GM23248 (cell line): ENCODE results near the gene RRAGC. TPM values are rescaled to one million over a fixed set of nuclear protein-coding genes. Genes with fewer than 3 reads are reported as not detected.

Experiments
- DNase-seq: peaks from one replicate; pipeline ENCODE4 v3.0.0-alpha.2; 2015
- H2AFZ ChIP-seq: fragments of 200-600 bp; sonication (generic); 2 replicates; pipeline ENCODE4 v1.6.1; 2016; ENCODE audit warnings: antibody characterized with exemption
- H3F3A ChIP-seq: fragments of 200-600 bp; sonication (generic); 2 replicates; pipeline ENCODE4 v1.6.1; 2016; ENCODE audit warnings: mild to moderate bottlenecking, antibody characterized with exemption, mixed run types; ENCODE audit not compliant: insufficient read depth
- H3K27ac ChIP-seq: fragments of 200-600 bp; sonication (generic); 2 replicates; pipeline ENCODE4 v1.5.1; 2016; ENCODE audit warnings: mild to moderate bottlenecking
- H3K27me3 ChIP-seq: fragments of 200-600 bp; sonication (generic); replicated peaks from 2 replicates; pipeline ENCODE4 v1.6.1; 2016; ENCODE audit warnings: mild to moderate bottlenecking; ENCODE audit not compliant: insufficient read depth
- H3K36me3 ChIP-seq: fragments of 200-600 bp; sonication (generic); 2 replicates; pipeline ENCODE4 v1.6.1; 2016; ENCODE audit warnings: low read depth, mild to moderate bottlenecking
- H3K4me1 ChIP-seq: fragments of 200-600 bp; sonication (generic); 2 replicates; pipeline ENCODE4 v1.6.1; 2016; ENCODE audit warnings: mild to moderate bottlenecking; ENCODE audit not compliant: insufficient read depth
- H3K4me2 ChIP-seq: fragments of 200-600 bp; sonication (generic); one replicate; pipeline ENCODE4 v1.6.1; 2016; ENCODE audit warnings: mild to moderate bottlenecking; ENCODE audit not compliant: unreplicated experiment
- H3K4me3 ChIP-seq: fragments of 200-600 bp; sonication (generic); 2 replicates; pipeline ENCODE4 v1.5.1; 2016; ENCODE audit warnings: mild to moderate bottlenecking
- H3K79me2 ChIP-seq: fragments of 200-600 bp; sonication (generic); 2 replicates; pipeline ENCODE4 v1.6.1; 2016; ENCODE audit warnings: mild to moderate bottlenecking; ENCODE audit not compliant: insufficient read depth
- H3K9ac ChIP-seq: fragments of 200-600 bp; sonication (generic); 2 replicates; pipeline ENCODE4 v1.6.1; 2016; ENCODE audit warnings: mild to moderate bottlenecking
- H3K9me2 ChIP-seq: fragments of 200-600 bp; sonication (generic); 2 replicates; pipeline ENCODE4 v1.6.1; 2016; ENCODE audit warnings: mixed run types, mild to moderate bottlenecking, moderate library complexity; ENCODE audit not compliant: insufficient read depth
- H3K9me3 ChIP-seq: fragments of 200-600 bp; sonication (generic); one replicate; pipeline ENCODE4 v1.6.1; 2017; ENCODE audit warnings: low read depth
- H4K20me1 ChIP-seq: fragments of 200-600 bp; sonication (generic); 2 replicates; pipeline ENCODE4 v1.6.0; 2016; ENCODE audit not compliant: insufficient read depth
- EZH2 ChIP-seq: fragments of 200-600 bp; sonication (generic); IDR thresholded peaks from 2 replicates; pipeline ENCODE4 v1.6.1; 2018; ENCODE audit warnings: antibody characterized with exemption, mild to moderate bottlenecking; ENCODE audit not compliant: insufficient read depth, poor library complexity, severe bottlenecking
- EZH2phosphoT487 ChIP-seq: fragments of 200-600 bp; sonication (generic); IDR thresholded peaks from 2 replicates; pipeline ENCODE4 v1.6.1; 2018; ENCODE audit warnings: antibody characterized with exemption, moderate library complexity, mild to moderate bottlenecking, low read depth; ENCODE audit not compliant: insufficient read depth
- WGBS, 2 experiments: methylation state at CpG; one replicate each; pipeline ENCODE4 v1.1.6; 2015 to 2017; ENCODE audit warnings: low lambda C conversion rate in 2 of 2, low coverage in 1 of 2; ENCODE audit errors: missing lambda C conversion rate in 2 of 2; 5-methylcytosine and 5-hydroxymethylcytosine counted together
- in situ Hi-C: fragments of 300-500 bp; cut with MboI; formaldehyde crosslinking; loops from 2 replicates; pipeline ENCODE4 v1.15.0; 2020
- polyA plus RNA-seq: library from polyadenylated mRNA; unstranded; fragments of >200 nt; fragmentation: Nextera tagmentation; extraction: Ambion mirVana; gene quantifications from 2 replicates; pipeline ENCODE4 v1.2.1, GENCODE V29; 2016
- total RNA-seq: library from RNA; depleted of rRNA; stranded (reverse); fragments of >200 nt; shearing (Covaris generic); gene quantifications from 2 replicates; pipeline ENCODE4 v1.2.3, GENCODE V29; 2014

Gene RRAGC
- total and polyA plus RNA-seq, 2 experiments from 2014 or later = 17.9 to 19.1 TPM

- in situ Hi-C loops = no loop called here
- no peaks in the 10 kb centered on the region for H3K79me2 ChIP-seq
- DNase-seq = no peak
- no peak overlapping the region for H2AFZ ChIP-seq
- peaks cover 3% of the 10 kb centered on the region for H3K9me3 ChIP-seq
- H3K9ac ChIP-seq = no peak overlapping the region
- no peaks in the 10 kb centered on the region for H3K9me2 ChIP-seq
- no peaks in the 10 kb centered on the region for H3K4me1 ChIP-seq
- no peaks in the 10 kb centered on the region for H3F3A ChIP-seq
- no peak for TF ChIP-seq EZH2
- no peak for TF ChIP-seq EZH2phosphoT487
- WGBS, 2 experiments = 0% methylated on average over 1 of the region's 1 CpG
- no peak overlapping the region for H3K4me3 ChIP-seq
- no peak overlapping the region for H3K4me2 ChIP-seq
- H3K27ac ChIP-seq = no peak overlapping the region
- H4K20me1 ChIP-seq = no peaks in the 10 kb centered on the region
- peaks cover 5% of the 10 kb centered on the region; the same call in 1 of the 2 replicates for H3K27me3 ChIP-seq
- no peaks in the 10 kb centered on the region for H3K36me3 ChIP-seq
Measured at GRCh38 chr1:38791892-38792291, 67.7 kb downstream of the RRAGC start.

GRCh38 chr1:38791164-38791515, 68.4 kb downstream of the RRAGC start:
- in situ Hi-C loops = no loop called here
- TF ChIP-seq EZH2phosphoT487 (no peak), EZH2 (no peak)
- H3K27ac ChIP-seq = no peak overlapping the region
- no peak for DNase-seq
- H3K9ac ChIP-seq = no peak overlapping the region
- H2AFZ ChIP-seq = no peak overlapping the region
- no peak overlapping the region for H3K4me2 ChIP-seq
- no peak overlapping the region for H3K4me3 ChIP-seq
- H3F3A ChIP-seq = no peaks in the 10 kb centered on the region
- no peaks in the 10 kb centered on the region for H4K20me1 ChIP-seq
- no peaks in the 10 kb centered on the region for H3K4me1 ChIP-seq
- H3K79me2 ChIP-seq = no peaks in the 10 kb centered on the region
- no peaks in the 10 kb centered on the region for H3K9me2 ChIP-seq
- H3K9me3 ChIP-seq = peaks cover 3% of the 10 kb centered on the region
- H3K36me3 ChIP-seq = no peaks in the 10 kb centered on the region
- peaks cover 5% of the 10 kb centered on the region; the same call in 1 of the 2 replicates for H3K27me3 ChIP-seq

GRCh38 chr1:38790422-38791163, 69.0 kb downstream of the RRAGC start:
- Histone ChIP-seq H3F3A (no peaks in the 10 kb centered on the region), H3K4me3 (no peak overlapping the region), H3K4me1 (no peaks in the 10 kb centered on the region), H3K79me2 (no peaks in the 10 kb centered on the region), H3K9me2 (no peaks in the 10 kb centered on the region), H3K9ac (no peak overlapping the region), H3K27me3 (peaks cover 5% of the 10 kb centered on the region; the same call in 1 of the 2 replicates), H3K9me3 (peaks cover 3% of the 10 kb centered on the region), H3K27ac (no peak overlapping the region), H2AFZ (no peak overlapping the region), H4K20me1 (no peaks in the 10 kb centered on the region), H3K4me2 (no peak overlapping the region), H3K36me3 (no peaks in the 10 kb centered on the region)
- 10 to 16% methylated on average over 6 of the region's 6 CpGs for WGBS, 2 experiments
- TF ChIP-seq EZH2phosphoT487 = no peak
- in situ Hi-C loops = no loop called here
- no peak for DNase-seq

GRCh38 chr1:38789498-38790169, 69.9 kb downstream of the RRAGC start:
- in situ Hi-C loops = no loop called here
- Histone ChIP-seq H3K9me2 (no peaks in the 10 kb centered on the region), H3K4me1 (no peaks in the 10 kb centered on the region), H3K27me3 (peaks cover 5% of the 10 kb centered on the region; the same call in 1 of the 2 replicates), H3K9ac (no peak overlapping the region), H3K9me3 (peaks cover 3% of the 10 kb centered on the region), H4K20me1 (no peaks in the 10 kb centered on the region), H3K4me2 (no peak overlapping the region), H2AFZ (no peak overlapping the region), H3K27ac (no peak overlapping the region), H3K79me2 (no peaks in the 10 kb centered on the region), H3F3A (no peaks in the 10 kb centered on the region), H3K36me3 (no peaks in the 10 kb centered on the region), H3K4me3 (no peak overlapping the region)
- TF ChIP-seq EZH2 (no peak), EZH2phosphoT487 (no peak)
- 34 to 41% methylated on average over 5 of the region's 5 CpGs for WGBS, 2 experiments
- DNase-seq = no peak
